MM.1S (cell line): ENCODE data around the gene BRD9.

Source experiments
- DNase-seq: peaks from one replicate; pipeline ENCODE4 v3.0.0-alpha.2; 2015
- H2AFZ ChIP-seq: fragments of 300-600 bp; sonication (generic); 2 replicates; pipeline ENCODE4 v1.6.0; 2016; ENCODE audit warnings: antibody characterized with exemption, low read length
- H3F3A ChIP-seq: fragments of 300-600 bp; sonication (generic); 2 replicates; pipeline ENCODE4 v1.6.1; 2016; ENCODE audit warnings: mild to moderate bottlenecking, antibody characterized with exemption, low read length, moderate library complexity, mixed read lengths; ENCODE audit not compliant: insufficient read depth
- H3K27ac ChIP-seq: fragments of 300-600 bp; sonication (generic); 2 replicates; pipeline ENCODE4 v1.5.1; 2016; ENCODE audit warnings: mild to moderate bottlenecking, low read length
- H3K27me3 ChIP-seq: fragments of 300-600 bp; sonication (generic); replicated peaks from 2 replicates; pipeline ENCODE4 v1.6.0; 2016; ENCODE audit warnings: low read length; ENCODE audit not compliant: insufficient read depth
- H3K36me3 ChIP-seq: fragments of 300-600 bp; sonication (generic); replicated peaks from 2 replicates; pipeline ENCODE4 v1.6.1; 2016; ENCODE audit warnings: mild to moderate bottlenecking, low read length, mixed read lengths; ENCODE audit not compliant: insufficient read depth
- H3K4me1 ChIP-seq: fragments of 300-600 bp; sonication (generic); 2 replicates; pipeline ENCODE4 v1.6.1; 2016; ENCODE audit warnings: low read length, mixed read lengths
- H3K4me2 ChIP-seq: fragments of 300-600 bp; sonication (generic); 2 replicates; pipeline ENCODE4 v1.6.0; 2016; ENCODE audit warnings: low read depth, low read length
- H3K4me3 ChIP-seq: fragments of 300-600 bp; sonication (generic); 2 replicates; pipeline ENCODE4 v1.5.1; 2016; ENCODE audit warnings: low read length, mixed read lengths
- H3K79me2 ChIP-seq: fragments of 300-600 bp; sonication (generic); 2 replicates; pipeline ENCODE4 v1.6.1; 2016; ENCODE audit warnings: mixed run types, low read length, mixed read lengths
- H3K9ac ChIP-seq: fragments of 300-600 bp; sonication (generic); 2 replicates; pipeline ENCODE4 v1.6.1; 2016; ENCODE audit warnings: low read length, mixed read lengths
- H3K9me2 ChIP-seq: fragments of 300-600 bp; sonication (generic); replicated peaks from 2 replicates; pipeline ENCODE4 v1.6.1; 2016; ENCODE audit warnings: mild to moderate bottlenecking, low read length, mixed read lengths; ENCODE audit not compliant: insufficient read depth
- H3K9me3 ChIP-seq: fragments of 300-600 bp; sonication (generic); replicated peaks from 2 replicates; pipeline ENCODE4 v1.6.1; 2016; ENCODE audit warnings: mild to moderate bottlenecking, low read length, mixed read lengths; ENCODE audit not compliant: insufficient read depth
- H4K20me1 ChIP-seq: fragments of 300-600 bp; sonication (generic); 2 replicates; pipeline ENCODE4 v1.6.1; 2016; ENCODE audit warnings: mild to moderate bottlenecking, low read length, moderate library complexity, mixed read lengths; ENCODE audit not compliant: insufficient read depth
- EZH2 ChIP-seq: fragments of 300-600 bp; sonication (generic); optimal IDR thresholded peaks from 2 replicates; pipeline ENCODE3; 2017; ENCODE audit warnings: low read depth, mild to moderate bottlenecking, antibody characterized with exemption, low read length, mixed read lengths
- EZH2phosphoT487 ChIP-seq: fragments of 300-600 bp; sonication (generic); IDR thresholded peaks from 2 replicates; pipeline ENCODE4 v1.6.1; 2018; ENCODE audit warnings: antibody characterized with exemption, low read length
- TF ChIP-seq, protein P1 (sequence below): fragments of 300-600 bp; sonication (generic); IDR thresholded peaks from 2 replicates; pipeline ENCODE4 v1.5.1; 2016; ENCODE audit warnings: antibody characterized with exemption, low read length, mixed read lengths

BRD9 gene

DNA sequence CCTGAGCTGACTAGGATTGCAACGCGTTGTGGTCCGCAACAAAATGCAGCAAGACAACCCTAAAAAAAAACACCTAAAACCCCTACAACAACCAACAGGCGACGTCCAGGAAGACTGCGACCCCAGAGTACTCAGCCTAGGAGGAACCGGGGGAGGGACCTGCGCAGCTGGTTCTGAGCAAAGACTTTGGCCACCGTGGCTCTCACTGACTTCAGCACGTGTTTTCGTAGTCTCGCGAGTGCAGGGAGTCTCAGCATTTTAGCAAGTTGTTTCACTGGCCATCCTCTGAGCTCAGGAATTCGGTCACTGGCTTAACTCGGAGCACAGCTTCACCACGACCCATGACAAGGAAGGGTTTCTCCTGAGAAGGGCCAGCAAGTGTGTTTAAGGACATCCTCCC, 33.2 kb downstream of the BRD9 start:
- Histone ChIP-seq H3K9me3 (no peaks in the 10 kb centered on the region), H3K36me3 (no peaks in the 10 kb centered on the region), H2AFZ (no peak overlapping the region), H3K4me2 (no peak overlapping the region), H3K27me3 (no peaks in the 10 kb centered on the region), H4K20me1 (no peaks in the 10 kb centered on the region), H3K9me2 (no peaks in the 10 kb centered on the region), H3K27ac (no peak overlapping the region), H3F3A (no peaks in the 10 kb centered on the region), H3K4me1 (no peaks in the 10 kb centered on the region), H3K79me2 (no peaks in the 10 kb centered on the region), H3K9ac (no peak overlapping the region), H3K4me3 (no peak overlapping the region)
- no peak for DNase-seq
- TF ChIP-seq, protein P1, sequence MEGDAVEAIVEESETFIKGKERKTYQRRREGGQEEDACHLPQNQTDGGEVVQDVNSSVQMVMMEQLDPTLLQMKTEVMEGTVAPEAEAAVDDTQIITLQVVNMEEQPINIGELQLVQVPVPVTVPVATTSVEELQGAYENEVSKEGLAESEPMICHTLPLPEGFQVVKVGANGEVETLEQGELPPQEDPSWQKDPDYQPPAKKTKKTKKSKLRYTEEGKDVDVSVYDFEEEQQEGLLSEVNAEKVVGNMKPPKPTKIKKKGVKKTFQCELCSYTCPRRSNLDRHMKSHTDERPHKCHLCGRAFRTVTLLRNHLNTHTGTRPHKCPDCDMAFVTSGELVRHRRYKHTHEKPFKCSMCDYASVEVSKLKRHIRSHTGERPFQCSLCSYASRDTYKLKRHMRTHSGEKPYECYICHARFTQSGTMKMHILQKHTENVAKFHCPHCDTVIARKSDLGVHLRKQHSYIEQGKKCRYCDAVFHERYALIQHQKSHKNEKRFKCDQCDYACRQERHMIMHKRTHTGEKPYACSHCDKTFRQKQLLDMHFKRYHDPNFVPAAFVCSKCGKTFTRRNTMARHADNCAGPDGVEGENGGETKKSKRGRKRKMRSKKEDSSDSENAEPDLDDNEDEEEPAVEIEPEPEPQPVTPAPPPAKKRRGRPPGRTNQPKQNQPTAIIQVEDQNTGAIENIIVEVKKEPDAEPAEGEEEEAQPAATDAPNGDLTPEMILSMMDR: no peak
- no peak for TF ChIP-seq EZH2phosphoT487
- no peak for TF ChIP-seq EZH2

DNA sequence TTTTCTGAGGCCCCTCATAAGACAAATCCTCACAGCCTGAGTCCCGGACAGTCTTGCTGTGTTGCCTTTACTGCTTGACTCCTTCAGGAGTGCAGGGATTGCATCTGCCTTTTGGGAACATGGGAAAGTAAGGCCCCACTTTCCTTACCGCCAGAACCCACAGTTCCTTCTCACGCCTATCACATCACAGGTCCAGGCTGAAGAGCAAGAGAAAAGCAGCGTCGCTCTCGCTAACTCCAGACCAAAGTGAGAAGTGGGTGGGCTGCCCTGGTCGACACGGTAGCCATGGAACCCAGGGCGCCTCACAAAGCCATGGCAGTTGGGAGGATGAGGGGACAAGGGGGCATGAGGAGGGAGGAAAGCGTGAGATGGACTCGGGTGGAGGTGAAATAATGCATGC, 33.9 kb downstream of the BRD9 start:
- H3K36me3 ChIP-seq: no peaks in the 10 kb centered on the region
- H3K9ac ChIP-seq: no peak overlapping the region
- H3K4me2 ChIP-seq: no peak overlapping the region
- no peaks in the 10 kb centered on the region for H3K9me3 ChIP-seq
- H3K27ac ChIP-seq: no peak overlapping the region
- H3K4me1 ChIP-seq: no peaks in the 10 kb centered on the region
- H4K20me1 ChIP-seq: no peaks in the 10 kb centered on the region
- no peaks in the 10 kb centered on the region for H3F3A ChIP-seq
- no peak for DNase-seq
- H3K9me2 ChIP-seq: no peaks in the 10 kb centered on the region
- no peaks in the 10 kb centered on the region for H3K27me3 ChIP-seq
- no peaks in the 10 kb centered on the region for H3K79me2 ChIP-seq
- no peak overlapping the region for H3K4me3 ChIP-seq
- TF ChIP-seq EZH2phosphoT487: no peak
- TF ChIP-seq EZH2: no peak
- TF ChIP-seq, protein P1: no peak
- H2AFZ ChIP-seq: no peak overlapping the region

DNA sequence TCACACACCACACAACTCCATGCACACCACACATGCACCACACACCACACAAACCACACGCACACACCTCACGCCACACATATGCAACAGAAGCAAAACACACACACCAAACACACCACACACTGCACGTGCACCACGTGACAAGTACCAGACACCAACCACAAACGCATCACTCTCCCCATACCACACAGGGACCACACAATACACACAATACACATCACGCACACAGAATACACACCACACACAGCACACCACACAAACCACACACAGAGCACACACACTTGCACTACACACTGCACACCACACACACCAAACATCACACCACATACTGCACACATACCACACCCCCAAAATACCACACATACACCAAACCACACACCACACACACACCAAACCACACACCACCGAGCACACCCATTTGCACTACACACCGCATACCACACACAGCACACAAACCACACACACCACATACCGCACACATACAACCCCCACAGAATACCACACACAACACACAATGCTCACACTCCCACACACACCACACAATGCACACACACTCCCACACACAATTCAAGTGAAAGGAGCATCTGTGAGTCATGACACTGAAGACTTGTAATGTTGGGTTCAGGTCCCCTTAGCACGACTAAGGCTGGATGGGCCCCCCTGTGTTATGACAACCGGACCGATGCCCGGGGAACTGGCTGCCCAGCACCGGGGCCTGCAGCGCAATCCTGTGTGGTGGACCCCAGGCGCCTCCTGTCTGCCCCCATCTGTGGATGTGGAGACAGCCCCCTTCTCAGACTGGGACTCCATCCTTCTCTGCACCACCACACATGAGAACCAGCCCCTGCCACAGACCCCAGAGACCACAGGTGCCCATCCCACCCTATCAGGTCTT, 35.8 kb downstream of the BRD9 start:
- H4K20me1 ChIP-seq: no peaks in the 10 kb centered on the region
- H3K79me2 ChIP-seq: no peaks in the 10 kb centered on the region
- no peaks in the 10 kb centered on the region for H3K9me3 ChIP-seq
- H3K27ac ChIP-seq: no peak overlapping the region
- H3K9me2 ChIP-seq: no peaks in the 10 kb centered on the region
- no peak for DNase-seq
- TF ChIP-seq, protein P1: no peak
- TF ChIP-seq EZH2: no peak
- H3K9ac ChIP-seq: no peak overlapping the region
- no peaks in the 10 kb centered on the region for H3K4me1 ChIP-seq
- H2AFZ ChIP-seq: no peak overlapping the region
- no peak overlapping the region for H3K4me3 ChIP-seq
- no peak overlapping the region for H3K4me2 ChIP-seq
- no peaks in the 10 kb centered on the region for H3F3A ChIP-seq
- no peaks in the 10 kb centered on the region for H3K27me3 ChIP-seq
- no peaks in the 10 kb centered on the region for H3K36me3 ChIP-seq
